CD4-positive, alpha-beta T cell treated with Interleukin-12 subunit alpha and Interleukin-12 subunit beta, for 1 hour (primary cell): ENCODE results near the gene MYO10.

Experiments
- DNase-seq: peaks from one replicate; pipeline ENCODE4 v3.0.0-alpha.2; 2020

MYO10 gene

DNA sequence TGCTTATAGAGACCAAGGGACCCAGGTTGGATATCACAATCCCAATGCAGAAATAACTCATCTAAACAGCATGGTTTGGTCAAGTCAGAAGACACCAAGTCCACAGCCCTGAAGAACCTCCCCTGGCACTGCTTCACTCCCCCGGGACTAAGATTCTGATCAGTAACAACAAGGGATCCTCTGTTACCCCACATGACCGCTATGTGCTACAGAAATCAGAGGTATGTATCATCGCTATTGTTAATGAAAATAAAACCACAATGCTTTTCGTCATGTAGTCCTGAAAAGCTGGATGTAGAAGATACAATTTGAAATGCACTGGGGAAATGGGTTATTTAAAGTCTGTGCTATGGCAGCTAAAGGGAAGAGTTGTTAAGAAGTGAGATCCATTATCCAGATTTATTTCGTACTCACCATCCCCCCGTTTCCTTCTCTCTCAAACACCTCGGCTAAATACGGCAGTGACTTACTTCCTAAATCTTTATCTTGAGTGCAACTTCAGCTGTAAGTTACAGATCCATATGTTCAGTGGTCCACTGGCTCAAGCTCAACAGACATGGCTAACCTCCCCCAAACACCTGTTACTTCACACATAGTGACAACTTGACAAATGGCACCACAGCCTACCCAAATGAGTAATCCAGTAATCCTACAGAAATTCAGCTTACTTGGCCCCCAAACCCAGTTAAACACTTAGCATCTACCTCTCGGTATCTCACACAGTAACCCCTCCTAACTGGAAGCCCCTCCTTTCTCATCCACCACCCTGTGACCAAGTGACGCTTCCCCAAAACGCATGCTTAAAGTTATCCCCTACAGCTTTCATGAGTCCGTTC lies 129.2 kb downstream of the MYO10 start:
- no peak for DNase-seq

DNA sequence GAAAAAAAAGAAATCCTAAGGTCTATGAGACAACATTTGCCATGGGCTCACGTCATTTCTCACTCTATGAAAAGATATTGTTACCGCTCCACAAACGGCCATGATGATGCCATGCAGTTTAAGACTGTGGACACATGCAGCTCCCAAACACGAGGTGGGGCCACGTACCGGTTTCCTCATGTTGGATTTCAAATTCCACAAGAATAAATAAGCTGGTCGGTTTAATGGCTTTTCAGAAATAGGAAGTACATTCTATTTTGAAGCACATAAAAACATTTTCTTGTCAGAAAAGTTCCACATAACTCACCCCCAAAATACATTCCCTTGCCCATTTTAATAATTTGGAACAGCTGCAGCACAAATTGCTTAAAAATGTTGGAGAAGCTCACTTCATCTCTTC lies 130.6 kb downstream of the MYO10 start:
- DNase-seq, result no peak

DNA sequence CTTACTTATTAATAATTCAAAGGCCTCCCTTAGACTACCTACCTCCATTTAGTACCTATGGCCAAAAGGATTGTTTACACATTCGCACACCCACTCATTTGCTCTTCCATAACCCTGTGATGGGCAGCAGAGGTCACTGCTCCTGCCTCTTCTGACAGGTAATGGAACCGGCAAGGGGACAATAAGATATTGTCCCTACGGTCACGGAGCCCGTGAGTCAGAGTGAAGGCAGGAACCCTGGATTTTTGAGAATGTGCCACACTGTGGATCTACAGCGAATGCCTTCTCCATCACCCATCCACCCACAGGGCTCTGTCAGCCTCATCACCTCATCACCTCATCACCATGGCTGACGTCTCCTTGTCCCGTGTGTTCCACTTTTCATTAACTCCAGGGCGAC lies 132.3 kb downstream of the MYO10 start:
- DNase-seq, result no peak

DNA sequence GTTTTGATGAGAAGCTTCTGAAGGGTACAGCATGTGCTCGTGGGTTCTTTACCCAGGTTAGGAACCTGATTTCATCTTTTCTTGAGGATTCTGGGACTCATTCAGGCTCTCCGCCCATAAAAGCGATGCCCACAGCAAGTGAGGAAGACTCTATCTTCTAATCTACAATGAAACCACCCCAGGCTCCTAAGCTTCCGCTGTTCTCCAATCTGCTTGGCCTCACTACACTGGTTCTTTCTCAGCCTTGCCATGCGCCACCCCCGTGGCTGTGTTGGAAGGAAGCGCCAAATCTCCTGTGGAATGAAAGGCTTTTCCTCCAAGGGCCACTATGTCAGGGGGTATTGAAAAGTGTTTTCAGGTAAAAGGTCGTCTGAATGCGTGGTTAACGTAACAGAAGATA lies 135.6 kb downstream of the MYO10 start:
- DNase-seq, result no peak

GRCh38 chr5:16799796-16800195 lies 136.3 kb downstream of the MYO10 start:
- no peak for DNase-seq

DNA sequence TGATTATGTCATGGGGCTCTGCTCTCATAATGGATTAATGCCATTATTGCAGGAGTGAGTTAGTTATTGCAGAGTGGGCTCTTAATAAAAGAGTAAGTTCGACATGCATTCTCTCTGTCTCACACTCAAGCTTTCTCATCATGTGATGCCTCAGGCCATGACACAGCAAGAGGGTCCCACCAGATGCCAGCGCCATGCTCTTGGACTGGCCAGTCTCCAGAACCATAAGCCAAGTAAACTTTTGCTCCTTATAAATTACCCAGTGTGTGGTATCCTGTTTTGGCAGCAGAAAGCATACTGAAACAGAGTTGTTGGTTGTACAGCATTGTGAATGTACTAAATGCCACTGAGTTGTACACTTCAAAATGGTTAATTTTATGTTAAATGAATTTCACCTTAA lies 138.1 kb downstream of the MYO10 start:
- DNase-seq, result no peak

GRCh38 chr5:16794269-16794913 lies 141.7 kb downstream of the MYO10 start:
- no peak for DNase-seq

GRCh38 chr5:16792598-16793275 lies 143.4 kb downstream of the MYO10 start:
- no peak for DNase-seq

DNA sequence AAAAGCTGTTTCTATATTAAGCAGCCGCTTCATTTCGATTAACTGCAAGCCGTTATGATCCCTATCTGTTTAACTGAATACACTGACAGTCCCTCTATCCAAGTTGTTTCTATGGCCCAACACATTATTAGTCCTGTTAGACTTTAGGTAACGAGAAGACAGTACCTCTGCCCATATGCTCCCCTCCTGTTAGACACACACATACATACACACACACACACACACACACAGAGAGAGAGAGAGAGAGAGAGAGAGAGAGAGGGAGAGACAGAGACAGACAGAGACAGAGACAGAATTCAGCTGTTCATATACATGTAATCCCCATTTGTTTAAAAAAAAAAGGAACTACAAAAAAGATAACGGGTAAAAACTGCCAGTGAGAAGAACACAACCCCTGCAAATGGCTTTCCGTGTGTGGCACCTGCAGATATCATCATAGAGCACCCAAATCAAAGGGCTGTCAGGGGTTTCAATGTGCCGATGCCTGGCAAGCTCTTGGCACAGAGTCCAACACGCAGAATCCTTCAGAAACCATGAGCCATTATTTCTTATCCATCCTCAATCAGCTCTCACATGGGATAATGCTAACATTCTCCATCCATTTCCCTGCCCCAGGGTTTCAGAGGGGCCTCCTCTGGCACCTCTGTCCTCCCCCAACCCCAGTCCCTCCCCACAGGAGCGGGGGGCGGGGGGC lies 144.0 kb downstream of the MYO10 start:
- no peak for DNase-seq

- DNase-seq, result peak; percentile 32
Observed at GRCh38 chr5:16791036-16791705, 144.9 kb downstream of the MYO10 start.

DNA sequence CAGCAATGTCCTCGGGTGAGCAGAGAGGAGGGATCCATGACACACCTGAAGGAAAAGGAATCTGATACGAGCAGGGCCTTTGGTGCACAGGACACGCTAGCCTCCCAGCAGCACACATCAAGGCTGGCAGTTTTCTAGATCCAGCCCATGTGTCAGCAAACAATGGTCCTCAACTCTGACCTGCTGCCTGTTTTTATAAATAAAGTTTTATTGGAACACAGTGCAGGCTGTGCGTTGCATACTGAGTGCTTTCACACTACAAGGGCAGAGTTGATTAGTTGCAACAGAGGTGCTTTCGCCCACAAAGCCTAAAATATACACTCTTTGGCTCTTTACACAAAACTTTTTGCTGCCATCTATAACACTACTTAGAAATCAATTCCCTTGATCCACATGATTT lies 147.1 kb downstream of the MYO10 start:
- no peak for DNase-seq

GRCh38 chr5:16787278-16787677 lies 148.8 kb downstream of the MYO10 start:
- DNase-seq, result no peak

DNA sequence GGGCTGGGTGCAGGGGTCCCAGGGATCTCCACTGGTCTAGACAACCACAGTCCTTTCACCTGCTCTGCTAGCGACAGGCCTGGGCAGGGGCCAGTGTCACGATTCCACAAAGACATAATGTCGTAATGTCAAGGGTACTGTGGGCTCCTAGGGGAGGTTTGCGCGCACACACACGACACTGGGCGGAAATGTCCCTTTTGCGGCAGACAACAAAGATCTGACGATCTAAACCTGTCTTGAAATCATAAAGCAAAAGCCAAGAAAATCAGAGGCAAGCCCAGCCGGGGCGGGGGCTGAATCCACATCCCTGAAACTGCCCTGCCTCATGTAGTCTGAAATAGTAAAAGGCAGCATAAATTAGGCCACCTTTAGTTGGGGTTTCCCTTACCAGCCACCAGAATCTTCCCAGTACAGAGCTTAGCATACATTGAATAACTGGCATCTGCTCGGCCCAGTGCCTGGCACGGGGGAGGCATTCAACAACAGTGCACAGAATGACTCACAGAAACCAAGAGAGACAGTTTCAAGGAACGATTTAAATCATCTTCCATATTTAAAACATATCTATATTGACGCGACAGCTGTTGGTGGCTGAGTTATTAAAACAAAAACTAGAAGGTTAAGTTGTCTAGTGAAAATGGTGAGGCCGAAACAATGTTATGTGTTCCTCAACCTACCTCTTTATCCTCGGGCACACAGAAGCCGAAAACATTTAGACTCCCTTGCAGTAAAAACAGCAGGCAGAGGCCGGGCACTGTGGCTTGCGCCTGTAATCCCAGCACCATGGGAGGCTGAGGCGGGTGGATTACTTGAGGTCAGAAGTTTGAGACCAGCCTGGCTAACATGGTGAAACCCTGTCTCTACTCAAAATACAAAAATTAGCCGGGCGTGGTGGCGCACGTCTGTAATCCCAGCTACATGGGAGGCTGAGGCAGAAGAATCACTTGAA lies 151.0 kb downstream of the MYO10 start:
- DNase-seq, result no peak

GRCh38 chr5:16784088-16784487 lies 152.0 kb downstream of the MYO10 start:
- no peak for DNase-seq

DNA sequence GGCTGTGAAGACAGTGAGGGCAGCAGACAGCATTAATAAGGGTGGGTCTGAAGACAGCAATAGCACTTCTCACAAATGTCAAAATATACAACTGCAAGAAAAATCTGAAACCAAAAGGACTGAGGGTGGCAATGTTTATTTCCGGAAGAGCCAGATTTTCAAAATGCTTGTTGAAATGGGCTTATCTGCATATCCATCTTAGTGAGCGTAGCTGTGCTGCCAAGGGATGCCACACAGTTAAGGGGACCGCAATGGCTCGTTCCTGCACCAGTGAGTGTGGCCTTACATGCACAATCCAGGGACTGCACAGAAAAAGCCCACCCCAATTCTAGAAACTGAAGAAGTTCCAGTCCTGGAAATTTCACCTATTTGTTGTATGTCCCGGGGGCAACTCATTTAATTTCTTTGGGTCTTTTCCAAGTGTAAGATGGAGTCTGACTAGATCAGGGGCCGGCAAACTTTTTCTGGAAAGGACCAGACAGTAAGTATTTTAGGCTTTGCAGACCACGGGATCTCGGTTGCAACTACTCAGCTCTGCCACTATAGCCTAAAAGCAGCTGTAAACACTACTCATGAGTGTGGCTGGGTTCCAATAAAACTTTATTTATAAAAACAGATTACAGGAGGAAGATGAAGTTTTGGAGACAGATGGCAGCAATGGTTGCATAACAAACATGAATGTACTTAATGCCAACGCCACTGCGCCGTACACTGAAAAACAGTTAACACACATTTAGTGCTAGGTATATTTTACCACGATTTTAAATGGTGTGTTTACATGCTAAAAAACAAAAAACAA lies 154.1 kb downstream of the MYO10 start:
- no peak for DNase-seq

GRCh38 chr5:16780325-16780724 lies 155.8 kb downstream of the MYO10 start:
- no peak for DNase-seq

GRCh38 chr5:16777432-16777831 lies 158.7 kb downstream of the MYO10 start:
- DNase-seq, result no peak

DNA sequence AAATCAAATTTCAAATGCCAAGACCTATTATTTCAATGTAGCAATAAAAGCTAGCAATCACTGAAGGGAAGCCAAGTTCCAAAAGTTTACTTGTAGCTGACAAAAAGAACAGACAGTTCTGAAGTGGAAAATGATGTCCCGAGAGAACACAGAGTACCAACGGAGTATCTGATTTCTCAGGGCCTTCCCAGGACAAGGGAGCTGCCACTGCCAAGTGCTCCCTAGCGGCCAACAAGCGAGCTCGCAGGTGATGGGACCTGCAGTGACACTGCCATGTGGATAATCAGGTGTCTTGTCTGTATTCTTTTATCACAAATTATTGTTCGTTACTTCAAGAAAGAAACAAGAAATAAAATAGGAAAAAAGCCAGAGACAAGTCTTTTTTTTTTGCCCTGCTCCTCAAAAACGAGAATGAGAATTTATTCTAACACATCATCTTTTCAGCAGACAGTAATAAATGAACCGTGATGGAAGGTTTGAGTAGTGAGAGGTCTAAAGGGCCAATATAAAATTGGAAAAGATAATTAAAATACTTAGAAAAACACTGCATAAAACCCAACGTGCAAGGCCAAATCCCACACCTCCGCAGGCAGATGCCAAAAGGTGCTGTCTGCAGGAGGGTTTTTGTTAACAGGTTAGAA lies 159.4 kb downstream of the MYO10 start:
- no peak for DNase-seq

GRCh38 chr5:16774806-16775205 lies 161.3 kb downstream of the MYO10 start:
- no peak for DNase-seq

- no peak for DNase-seq
Observed at GRCh38 chr5:16773991-16774390, 162.1 kb downstream of the MYO10 start.
